WTC11 (cell line): ENCODE data around the gene ANKS3. TPM values are rescaled to one million over a fixed set of nuclear protein-coding genes. Genes with fewer than 3 reads are reported as not detected.

Source experiments
- ATAC-seq: fragments of 200-7000 bp; cut with Tn5 transposase; 2 replicates; pipeline ENCODE4 v1.10.0; 2021; ENCODE audit warnings: mild to moderate bottlenecking, moderate library complexity
- CTCF ChIA-PET: fragments of 300-600 bp; sonication (Branson Sonifier 250); formaldehyde crosslinking; loops from one replicate; lab custom pipeline; 2021; ENCODE audit warnings: antibody characterized with exemption; lab: Charles Lee
- POLR2A ChIA-PET: fragments of 350-600 bp; sonication (Branson Sonifier 250); formaldehyde crosslinking; loops from one replicate; lab custom pipeline; 2021; ENCODE audit warnings: antibody characterized with exemption; lab: Charles Lee
- DNase-seq: peaks from one replicate; pipeline ENCODE4 v3.0.0; 2021; ENCODE audit warnings: low spot score
- H3K27ac Mint-ChIP-seq: 2 replicates; pipeline ENCODE4 v1.8.0; 2021; ENCODE audit warnings: mixed read lengths
- H3K27me3 Mint-ChIP-seq: 2 replicates; pipeline ENCODE4 v1.8.0; 2021; ENCODE audit warnings: low read depth, mild to moderate bottlenecking, moderate library complexity, mixed read lengths
- H3K36me3 Mint-ChIP-seq: 2 replicates; pipeline ENCODE4 v1.8.0; 2021; ENCODE audit warnings: mixed read lengths
- H3K4me1 Mint-ChIP-seq: 2 replicates; pipeline ENCODE4 v1.8.0; 2022; ENCODE audit warnings: mixed read lengths
- H3K4me3 Mint-ChIP-seq: 2 replicates; pipeline ENCODE4 v1.8.0; 2021; ENCODE audit warnings: mild to moderate bottlenecking, moderate library complexity, mixed read lengths
- H3K9me3 Mint-ChIP-seq: 2 replicates; pipeline ENCODE4 v1.8.0; 2021; ENCODE audit warnings: mixed read lengths
- HMGA2 ChIP-seq: fragments of 250-450 bp; sonication (Bioruptor Pico); IDR thresholded peaks from 2 replicates; pipeline ENCODE4 v1.4.0; 2021; ENCODE audit warnings: mild to moderate bottlenecking, moderate library complexity
- JUN ChIP-seq: sonication (generic); formaldehyde crosslinking; IDR thresholded peaks from 2 replicates; pipeline ENCODE4 v1.8.0; 2023; ENCODE audit warnings: mild to moderate bottlenecking, missing genetic modification reagents
- NR2C2 ChIP-seq: sonication (generic); formaldehyde crosslinking; IDR thresholded peaks from 2 replicates; pipeline ENCODE4 v1.8.0; 2022; ENCODE audit warnings: mild to moderate bottlenecking, missing genetic modification reagents
- SMAD4 ChIP-seq: sonication (generic); formaldehyde crosslinking; IDR thresholded peaks from 2 replicates; pipeline ENCODE4 v1.8.0; 2022; ENCODE audit warnings: mild to moderate bottlenecking, missing genetic modification reagents
- ZNF138 ChIP-seq: sonication (generic); formaldehyde crosslinking; conservative IDR thresholded peaks from 2 replicates; pipeline ENCODE4 v1.8.1; 2022; ENCODE audit warnings: mild to moderate bottlenecking, moderate library complexity, missing genetic modification reagents
- ZNF317 ChIP-seq: sonication (generic); formaldehyde crosslinking; IDR thresholded peaks from 2 replicates; pipeline ENCODE4 v1.8.1; 2023; ENCODE audit warnings: low read depth, mild to moderate bottlenecking, moderate library complexity, missing genetic modification reagents, borderline replicate concordance
- total RNA-seq: library from RNA; stranded (reverse); gene quantifications from 3 replicates; pipeline ENCODE4 v1.2.3, GENCODE V29; 2021
- TF ChIP-seq, protein P1 (sequence below): sonication (generic); formaldehyde crosslinking; IDR thresholded peaks from 2 replicates; pipeline ENCODE4 v1.8.1; 2023; ENCODE audit warnings: mild to moderate bottlenecking, missing genetic modification reagents, moderate library complexity
- TF ChIP-seq, protein P2 (sequence below): sonication (generic); formaldehyde crosslinking; IDR thresholded peaks from 2 replicates; pipeline ENCODE4 v1.8.0; 2022; ENCODE audit warnings: mild to moderate bottlenecking, missing genetic modification reagents
- TF ChIP-seq, protein P3 (sequence below): sonication (generic); formaldehyde crosslinking; IDR thresholded peaks from 2 replicates; pipeline ENCODE4 v1.8.0; 2023; ENCODE audit warnings: missing genetic modification reagents, mild to moderate bottlenecking, borderline replicate concordance
- TF ChIP-seq, protein P4 (sequence below): sonication (generic); formaldehyde crosslinking; IDR thresholded peaks from 2 replicates; pipeline ENCODE4 v1.8.1; 2022; ENCODE audit warnings: low read depth, mild to moderate bottlenecking, moderate library complexity, missing genetic modification reagents, borderline replicate concordance
- TF ChIP-seq, protein P5 (sequence below): fragments of 250-450 bp; sonication (Bioruptor Pico); IDR thresholded peaks from 2 replicates; pipeline ENCODE4 v1.8.0; 2021; ENCODE audit warnings: mild to moderate bottlenecking

The ANKS3 gene
- total RNA-seq, 1 experiment from 2014 or later = 35.6 TPM

DNA sequence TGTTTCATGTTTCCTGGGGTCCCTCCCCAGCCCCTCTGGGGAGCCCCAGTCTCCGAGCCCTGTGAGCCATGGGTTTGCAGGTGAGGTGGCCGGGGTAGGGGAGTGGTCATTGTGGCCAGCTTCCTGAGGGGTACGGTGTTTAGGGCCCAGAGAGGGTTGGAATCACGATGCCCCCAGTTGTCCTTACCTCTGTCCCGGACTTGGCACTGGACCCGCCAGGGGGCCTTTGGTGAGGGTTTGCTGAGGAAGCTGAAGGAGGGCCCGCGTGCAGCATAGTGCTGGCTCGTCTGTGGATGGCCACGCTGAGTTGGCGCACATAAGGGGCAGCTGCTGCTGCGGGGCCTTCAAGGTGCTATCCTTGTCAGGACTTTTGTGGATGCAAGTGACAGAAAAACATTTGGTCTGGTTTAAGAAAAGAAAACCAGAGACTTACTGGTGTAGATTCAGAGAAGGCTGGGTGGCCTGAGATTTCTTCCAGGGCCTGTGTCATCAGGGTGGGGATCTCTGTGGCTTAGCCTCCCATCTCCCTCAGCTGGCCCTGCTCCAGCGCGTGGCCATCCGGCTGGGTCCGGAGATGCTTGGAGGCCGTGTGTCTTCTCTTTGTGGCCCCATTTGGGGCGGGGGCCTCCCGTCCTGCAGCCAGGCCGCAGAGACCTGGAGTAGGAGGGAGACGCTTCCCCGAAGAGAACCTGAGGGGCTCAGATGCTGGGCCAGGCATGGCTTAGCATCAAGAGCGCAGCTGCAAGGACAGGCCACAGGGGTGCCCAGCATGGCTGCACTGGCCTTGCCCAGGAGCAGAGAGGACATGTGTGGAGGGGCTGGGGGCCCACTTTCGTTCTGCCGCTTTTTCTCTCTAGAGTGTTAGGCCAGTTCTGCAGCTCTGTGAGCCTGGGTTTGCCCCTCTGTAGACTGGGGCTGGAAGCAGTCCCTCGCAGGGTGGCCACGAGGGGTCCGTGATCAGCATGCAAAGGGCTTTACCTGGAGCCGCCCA lies 74.4 kb downstream of the ANKS3 start:
- Mint-ChIP-seq H3K4me1 (peaks cover 3% of the 10 kb centered on the region), H3K27me3 (no peaks in the 10 kb centered on the region), H3K27ac (no peak overlapping the region), H3K4me3 (no peak overlapping the region), H3K9me3 (no peaks in the 10 kb centered on the region), H3K36me3 (peaks cover 15% of the 10 kb centered on the region; the same call in 1 of the 2 replicates)
- TF ChIP-seq JUN (CRISPR knock-in tag) (no peak), HMGA2 (no peak), NR2C2 (CRISPR knock-in tag) (no peak), ZNF138 (no peak), SMAD4 (CRISPR knock-in tag) (no peak), ZNF317 (no peak)
- TF ChIP-seq, protein P1, sequence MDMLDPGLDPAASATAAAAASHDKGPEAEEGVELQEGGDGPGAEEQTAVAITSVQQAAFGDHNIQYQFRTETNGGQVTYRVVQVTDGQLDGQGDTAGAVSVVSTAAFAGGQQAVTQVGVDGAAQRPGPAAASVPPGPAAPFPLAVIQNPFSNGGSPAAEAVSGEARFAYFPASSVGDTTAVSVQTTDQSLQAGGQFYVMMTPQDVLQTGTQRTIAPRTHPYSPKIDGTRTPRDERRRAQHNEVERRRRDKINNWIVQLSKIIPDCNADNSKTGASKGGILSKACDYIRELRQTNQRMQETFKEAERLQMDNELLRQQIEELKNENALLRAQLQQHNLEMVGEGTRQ (CRISPR knock-in tag) = no peak
- TF ChIP-seq, protein P2, sequence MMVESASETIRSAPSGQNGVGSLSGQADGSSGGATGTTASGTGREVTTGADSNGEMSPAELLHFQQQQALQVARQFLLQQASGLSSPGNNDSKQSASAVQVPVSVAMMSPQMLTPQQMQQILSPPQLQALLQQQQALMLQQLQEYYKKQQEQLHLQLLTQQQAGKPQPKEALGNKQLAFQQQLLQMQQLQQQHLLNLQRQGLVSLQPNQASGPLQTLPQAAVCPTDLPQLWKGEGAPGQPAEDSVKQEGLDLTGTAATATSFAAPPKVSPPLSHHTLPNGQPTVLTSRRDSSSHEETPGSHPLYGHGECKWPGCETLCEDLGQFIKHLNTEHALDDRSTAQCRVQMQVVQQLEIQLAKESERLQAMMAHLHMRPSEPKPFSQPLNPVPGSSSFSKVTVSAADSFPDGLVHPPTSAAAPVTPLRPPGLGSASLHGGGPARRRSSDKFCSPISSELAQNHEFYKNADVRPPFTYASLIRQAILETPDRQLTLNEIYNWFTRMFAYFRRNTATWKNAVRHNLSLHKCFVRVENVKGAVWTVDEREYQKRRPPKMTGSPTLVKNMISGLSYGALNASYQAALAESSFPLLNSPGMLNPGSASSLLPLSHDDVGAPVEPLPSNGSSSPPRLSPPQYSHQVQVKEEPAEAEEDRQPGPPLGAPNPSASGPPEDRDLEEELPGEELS (CRISPR knock-in tag) = no peak
- TF ChIP-seq, protein P3, sequence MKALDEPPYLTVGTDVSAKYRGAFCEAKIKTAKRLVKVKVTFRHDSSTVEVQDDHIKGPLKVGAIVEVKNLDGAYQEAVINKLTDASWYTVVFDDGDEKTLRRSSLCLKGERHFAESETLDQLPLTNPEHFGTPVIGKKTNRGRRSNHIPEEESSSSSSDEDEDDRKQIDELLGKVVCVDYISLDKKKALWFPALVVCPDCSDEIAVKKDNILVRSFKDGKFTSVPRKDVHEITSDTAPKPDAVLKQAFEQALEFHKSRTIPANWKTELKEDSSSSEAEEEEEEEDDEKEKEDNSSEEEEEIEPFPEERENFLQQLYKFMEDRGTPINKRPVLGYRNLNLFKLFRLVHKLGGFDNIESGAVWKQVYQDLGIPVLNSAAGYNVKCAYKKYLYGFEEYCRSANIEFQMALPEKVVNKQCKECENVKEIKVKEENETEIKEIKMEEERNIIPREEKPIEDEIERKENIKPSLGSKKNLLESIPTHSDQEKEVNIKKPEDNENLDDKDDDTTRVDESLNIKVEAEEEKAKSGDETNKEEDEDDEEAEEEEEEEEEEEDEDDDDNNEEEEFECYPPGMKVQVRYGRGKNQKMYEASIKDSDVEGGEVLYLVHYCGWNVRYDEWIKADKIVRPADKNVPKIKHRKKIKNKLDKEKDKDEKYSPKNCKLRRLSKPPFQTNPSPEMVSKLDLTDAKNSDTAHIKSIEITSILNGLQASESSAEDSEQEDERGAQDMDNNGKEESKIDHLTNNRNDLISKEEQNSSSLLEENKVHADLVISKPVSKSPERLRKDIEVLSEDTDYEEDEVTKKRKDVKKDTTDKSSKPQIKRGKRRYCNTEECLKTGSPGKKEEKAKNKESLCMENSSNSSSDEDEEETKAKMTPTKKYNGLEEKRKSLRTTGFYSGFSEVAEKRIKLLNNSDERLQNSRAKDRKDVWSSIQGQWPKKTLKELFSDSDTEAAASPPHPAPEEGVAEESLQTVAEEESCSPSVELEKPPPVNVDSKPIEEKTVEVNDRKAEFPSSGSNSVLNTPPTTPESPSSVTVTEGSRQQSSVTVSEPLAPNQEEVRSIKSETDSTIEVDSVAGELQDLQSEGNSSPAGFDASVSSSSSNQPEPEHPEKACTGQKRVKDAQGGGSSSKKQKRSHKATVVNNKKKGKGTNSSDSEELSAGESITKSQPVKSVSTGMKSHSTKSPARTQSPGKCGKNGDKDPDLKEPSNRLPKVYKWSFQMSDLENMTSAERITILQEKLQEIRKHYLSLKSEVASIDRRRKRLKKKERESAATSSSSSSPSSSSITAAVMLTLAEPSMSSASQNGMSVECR (CRISPR knock-in tag) = no peak
- TF ChIP-seq, protein P4, sequence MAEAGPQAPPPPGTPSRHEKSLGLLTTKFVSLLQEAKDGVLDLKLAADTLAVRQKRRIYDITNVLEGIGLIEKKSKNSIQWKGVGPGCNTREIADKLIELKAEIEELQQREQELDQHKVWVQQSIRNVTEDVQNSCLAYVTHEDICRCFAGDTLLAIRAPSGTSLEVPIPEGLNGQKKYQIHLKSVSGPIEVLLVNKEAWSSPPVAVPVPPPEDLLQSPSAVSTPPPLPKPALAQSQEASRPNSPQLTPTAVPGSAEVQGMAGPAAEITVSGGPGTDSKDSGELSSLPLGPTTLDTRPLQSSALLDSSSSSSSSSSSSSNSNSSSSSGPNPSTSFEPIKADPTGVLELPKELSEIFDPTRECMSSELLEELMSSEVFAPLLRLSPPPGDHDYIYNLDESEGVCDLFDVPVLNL (CRISPR knock-in tag) = no peak
- TF ChIP-seq, protein P5, sequence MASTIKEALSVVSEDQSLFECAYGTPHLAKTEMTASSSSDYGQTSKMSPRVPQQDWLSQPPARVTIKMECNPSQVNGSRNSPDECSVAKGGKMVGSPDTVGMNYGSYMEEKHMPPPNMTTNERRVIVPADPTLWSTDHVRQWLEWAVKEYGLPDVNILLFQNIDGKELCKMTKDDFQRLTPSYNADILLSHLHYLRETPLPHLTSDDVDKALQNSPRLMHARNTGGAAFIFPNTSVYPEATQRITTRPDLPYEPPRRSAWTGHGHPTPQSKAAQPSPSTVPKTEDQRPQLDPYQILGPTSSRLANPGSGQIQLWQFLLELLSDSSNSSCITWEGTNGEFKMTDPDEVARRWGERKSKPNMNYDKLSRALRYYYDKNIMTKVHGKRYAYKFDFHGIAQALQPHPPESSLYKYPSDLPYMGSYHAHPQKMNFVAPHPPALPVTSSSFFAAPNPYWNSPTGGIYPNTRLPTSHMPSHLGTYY (CRISPR knock-in tag) = no peak
- POLR2A ChIA-PET = no interaction called here
- DNase-seq (no peak), ATAC-seq (no peak)
- CTCF ChIA-PET = interaction anchor here (2.2 to 3.3 kb wide), 2 partner anchors 10 to 23 kb away, joined by 6 to 19 read pairs; no protein-coding TSS in a partner anchor
